Bronchial epithelial cell (primary cell): ENCODE data around the gene KRT15. TPM values are rescaled to one million over a fixed set of nuclear protein-coding genes. Genes with fewer than 3 reads are reported as not detected.

Experiments used
- DNase-seq: peaks from one replicate; pipeline ENCODE4 v3.0.0-alpha.2; 2010; ENCODE audit warnings: low read depth
- FAIRE-seq: peaks from 2 replicates; lab custom pipeline; 2011; peaks lifted over from hg19 to GRCh38; lab: Jason Lieb, UNC
- H3K27me3 ChIP-seq: 2 replicates; pipeline ENCODE4 v1.5.1; 2011; ENCODE audit warnings: low read length; ENCODE audit not compliant: control insufficient read depth, insufficient read depth
- H3K36me3 ChIP-seq: 2 replicates; pipeline ENCODE4 v1.5.1; 2011; ENCODE audit warnings: low read length; ENCODE audit not compliant: control insufficient read depth, insufficient read depth
- H3K4me3 ChIP-seq: 2 replicates; pipeline ENCODE4 v1.5.1; 2011; ENCODE audit warnings: mild to moderate bottlenecking, low read depth, low read length, control low read depth
- CTCF ChIP-seq: IDR thresholded peaks from 2 replicates; pipeline ENCODE4 v1.5.1; 2011; ENCODE audit warnings: mild to moderate bottlenecking, moderate library complexity, low read length, control low read depth, inconsistent platforms; ENCODE audit not compliant: insufficient read depth, severe bottlenecking
- total RNA-seq: library from RNA; depleted of rRNA; stranded (reverse); fragments of >200 nt; gene quantifications from 2 replicates; pipeline ENCODE4 v1.2.1, GENCODE V29; 2014

KRT15 gene
- total RNA-seq, 1 donor from 2014 or later, result 67.9 TPM

GRCh38 chr17:41538565-41538991 is 19.9 kb upstream of the KRT15 start:
- Histone ChIP-seq H3K4me3 (no peak overlapping the region), H3K27me3 (no peaks in the 10 kb centered on the region), H3K36me3 (no peaks in the 10 kb centered on the region)
- TF ChIP-seq CTCF, result no peak
- DNase-seq (peak; percentile 55), FAIRE-seq (no peak)

DNA sequence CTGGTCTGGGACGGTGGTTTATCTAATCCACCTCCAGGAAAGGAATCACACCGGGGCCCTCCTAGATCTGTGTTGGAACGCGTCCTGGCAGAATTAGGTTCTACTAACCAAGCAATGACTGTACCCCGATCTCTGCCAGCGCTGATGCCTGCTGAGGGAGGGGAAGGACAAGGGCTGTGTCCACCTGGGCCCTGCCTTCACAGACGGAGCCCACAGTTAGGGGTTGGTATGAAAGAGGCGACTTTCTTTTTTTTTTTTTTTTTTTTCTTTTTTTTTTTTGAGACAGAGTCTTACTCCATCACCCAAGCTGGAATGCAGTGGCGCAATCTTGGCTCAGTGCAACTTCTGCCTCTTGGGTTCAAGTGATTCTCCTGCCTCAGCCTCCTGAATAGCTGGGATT is 19.3 kb upstream of the KRT15 start:
- H3K27me3 ChIP-seq, result no peaks in the 10 kb centered on the region
- no peak for TF ChIP-seq CTCF
- H3K4me3 ChIP-seq, result no peak overlapping the region
- FAIRE-seq (no peak), DNase-seq (peak; percentile 79)
- no peaks in the 10 kb centered on the region for H3K36me3 ChIP-seq

GRCh38 chr17:41537614-41537954 is 18.9 kb upstream of the KRT15 start:
- H3K36me3 ChIP-seq, result no peaks in the 10 kb centered on the region
- no peak overlapping the region for H3K4me3 ChIP-seq
- FAIRE-seq (no peak), DNase-seq (no peak)
- no peak for TF ChIP-seq CTCF
- no peaks in the 10 kb centered on the region for H3K27me3 ChIP-seq

DNA sequence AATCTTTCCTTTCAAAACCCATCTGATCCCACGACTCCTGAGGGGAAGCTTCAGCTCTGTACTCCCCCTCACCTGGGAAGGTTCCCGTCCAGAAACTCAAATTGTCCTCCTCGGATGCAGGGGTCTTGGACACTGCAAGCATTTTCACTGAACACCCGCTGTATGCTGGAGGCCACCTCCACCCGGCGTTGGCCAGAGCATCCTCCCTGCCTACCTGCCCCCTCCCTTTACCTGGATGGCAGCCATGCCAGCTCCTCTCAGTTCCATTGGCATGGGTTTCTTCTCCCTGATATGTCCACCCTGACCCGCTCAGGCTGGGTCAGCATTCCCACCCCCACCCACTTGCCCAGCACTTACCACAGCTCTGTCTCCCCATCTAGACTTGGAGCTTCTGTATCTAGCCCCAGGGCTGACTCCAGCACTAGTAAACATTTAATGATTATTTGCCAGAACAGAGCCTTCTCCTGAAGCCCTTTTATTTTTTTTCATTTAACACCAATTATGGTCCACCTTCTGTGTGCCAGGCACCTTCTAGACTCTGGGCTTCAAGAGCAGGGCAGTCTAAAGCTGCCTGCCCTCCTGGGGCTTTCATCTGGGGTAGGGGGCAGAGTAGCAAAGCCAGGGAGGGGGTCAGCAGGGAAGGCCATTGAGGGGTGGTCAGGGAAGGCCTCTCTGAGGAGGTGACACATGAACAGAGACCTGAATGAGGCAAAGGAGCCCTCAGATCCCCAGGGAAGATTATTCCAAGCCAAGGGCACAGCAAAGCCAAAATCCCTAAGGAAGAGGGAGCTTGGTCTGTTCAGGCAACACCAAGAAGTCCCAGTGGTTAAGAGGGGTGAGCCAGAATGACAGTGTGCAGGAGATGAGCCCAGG is 18.3 kb upstream of the KRT15 start:
- Histone ChIP-seq H3K4me3 (no peak overlapping the region), H3K36me3 (no peaks in the 10 kb centered on the region), H3K27me3 (no peaks in the 10 kb centered on the region)
- DNase-seq (no peak), FAIRE-seq (no peak)
- no peak for TF ChIP-seq CTCF

- no peak for TF ChIP-seq CTCF
- no peak for FAIRE-seq
- DNase-seq, result peak; percentile 37
- H3K27me3 ChIP-seq, result no peaks in the 10 kb centered on the region
- H3K4me3 ChIP-seq, result no peak overlapping the region
- no peaks in the 10 kb centered on the region for H3K36me3 ChIP-seq
These were observed 17.2 kb upstream of the KRT15 start for GRCh38 chr17:41535764-41536481.
